Trophoblast cell (in vitro differentiated cells and primary cell): ENCODE results near the gene SLIT1. TPM values are rescaled to one million over a fixed set of nuclear protein-coding genes. Genes with fewer than 3 reads are reported as not detected.

Experiments used
- DNase-seq, 2 donors: peaks; one replicate each; pipeline ENCODE4 v3.0.0-alpha.2; 2016
- H2AFZ ChIP-seq: 2 replicates; pipeline ENCODE4 v1.6.1; 2013; ENCODE audit warnings: low read length, moderate library complexity, mild to moderate bottlenecking; ENCODE audit not compliant: insufficient read depth, poor library complexity
- H2AK5ac ChIP-seq: 2 replicates; pipeline ENCODE4 v1.6.1; 2013; ENCODE audit warnings: mild to moderate bottlenecking, low read length
- H2BK120ac ChIP-seq: 2 replicates; pipeline ENCODE4 v1.6.1; 2013; ENCODE audit warnings: low read length, mild to moderate bottlenecking, moderate library complexity; ENCODE audit not compliant: insufficient read depth, poor library complexity
- H2BK12ac ChIP-seq: 2 replicates; pipeline ENCODE4 v1.6.1; 2013; ENCODE audit warnings: mild to moderate bottlenecking, low read length, moderate library complexity
- H2BK5ac ChIP-seq: 2 replicates; pipeline ENCODE4 v1.6.1; 2013; ENCODE audit warnings: low read length, low read depth, moderate library complexity, mild to moderate bottlenecking; ENCODE audit not compliant: poor library complexity
- H3K14ac ChIP-seq: 2 replicates; pipeline ENCODE4 v1.6.1; 2013; ENCODE audit warnings: mild to moderate bottlenecking, low read length
- H3K18ac ChIP-seq: 2 replicates; pipeline ENCODE4 v1.6.1; 2013; ENCODE audit warnings: mild to moderate bottlenecking, low read length
- H3K23ac ChIP-seq: 2 replicates; pipeline ENCODE4 v1.6.1; 2013; ENCODE audit warnings: low read length
- H3K27ac ChIP-seq: 2 replicates; pipeline ENCODE4 v1.5.1; 2013; ENCODE audit warnings: low read depth, mild to moderate bottlenecking, inconsistent platforms, low read length, moderate library complexity
- H3K27me3 ChIP-seq: 2 replicates; pipeline ENCODE4 v1.6.1; 2013; ENCODE audit warnings: inconsistent platforms, mild to moderate bottlenecking, low read length, moderate library complexity; ENCODE audit not compliant: insufficient read depth
- H3K36me3 ChIP-seq, 2 experiments: 1 replicate in 1 of 2; 2 replicates in 1 of 2; pipeline ENCODE4 v1.6.1; 2013; ENCODE audit warnings: low read length in 2 of 2, mild to moderate bottlenecking in 2 of 2, moderate library complexity in 1 of 2; ENCODE audit not compliant: insufficient read depth in 2 of 2, control insufficient read depth in 1 of 2
- H3K4ac ChIP-seq: 2 replicates; pipeline ENCODE4 v1.6.1; 2013; ENCODE audit warnings: low read depth, mild to moderate bottlenecking, low read length, moderate library complexity
- H3K4me1 ChIP-seq, 2 experiments: 1 replicate in 1 of 2; 2 replicates in 1 of 2; pipeline ENCODE4 v1.6.1; 2013; ENCODE audit warnings: low read length in 2 of 2, mild to moderate bottlenecking in 2 of 2, moderate library complexity in 1 of 2; ENCODE audit not compliant: insufficient read depth in 2 of 2, control insufficient read depth in 1 of 2
- H3K4me2 ChIP-seq: 2 replicates; pipeline ENCODE4 v1.6.1; 2013; ENCODE audit warnings: inconsistent platforms, mild to moderate bottlenecking, low read length, moderate library complexity
- H3K4me3 ChIP-seq: 2 replicates; pipeline ENCODE4 v1.5.1; 2013; ENCODE audit warnings: mild to moderate bottlenecking, low read depth, low read length, inconsistent platforms
- H3K79me1 ChIP-seq: one replicate; pipeline ENCODE4 v1.6.1; 2013; ENCODE audit warnings: low read length
- H3K79me2 ChIP-seq: 2 replicates; pipeline ENCODE4 v1.6.1; 2013; ENCODE audit warnings: low read length, mild to moderate bottlenecking; ENCODE audit not compliant: control insufficient read depth, insufficient read depth, poor library complexity
- H3K9ac ChIP-seq: 2 replicates; pipeline ENCODE4 v1.6.1; 2013; ENCODE audit warnings: mild to moderate bottlenecking, low read length
- H3K9me3 ChIP-seq: 2 replicates; pipeline ENCODE4 v1.6.1; 2013; ENCODE audit warnings: low read depth, mild to moderate bottlenecking, control low read depth, inconsistent platforms, low read length; ENCODE audit not compliant: insufficient read depth
- H4K12ac ChIP-seq: 2 replicates; pipeline ENCODE4 v1.6.1; 2013; ENCODE audit warnings: low read depth, mild to moderate bottlenecking, low read length, moderate library complexity
- H4K8ac ChIP-seq: 2 replicates; pipeline ENCODE4 v1.6.1; 2013; ENCODE audit warnings: low read depth, mild to moderate bottlenecking, low read length, moderate library complexity
- H4K91ac ChIP-seq: one replicate; pipeline ENCODE4 v1.6.1; 2013; ENCODE audit warnings: low read depth, mild to moderate bottlenecking, low read length, moderate library complexity
- WGBS: extraction: QIAGEN DNeasy Blood & Tissue Kit; methylation state at CpG from one replicate; pipeline ENCODE4 v1.1.7; 2013; ENCODE audit warnings: missing lambda C conversion rate; ENCODE audit not compliant: insufficient read length, insufficient coverage; ENCODE audit errors: extremely low coverage; 5-methylcytosine and 5-hydroxymethylcytosine counted together
- polyA plus RNA-seq: library from polyadenylated mRNA; stranded (reverse); fragments of 200-250 nt; gene quantifications from 2 replicates; pipeline ENCODE4 v1.2.3, GENCODE V29; 2013

SLIT1 gene
- polyA plus RNA-seq = 0.16 and 0.21 TPM in 2 replicates

DNA sequence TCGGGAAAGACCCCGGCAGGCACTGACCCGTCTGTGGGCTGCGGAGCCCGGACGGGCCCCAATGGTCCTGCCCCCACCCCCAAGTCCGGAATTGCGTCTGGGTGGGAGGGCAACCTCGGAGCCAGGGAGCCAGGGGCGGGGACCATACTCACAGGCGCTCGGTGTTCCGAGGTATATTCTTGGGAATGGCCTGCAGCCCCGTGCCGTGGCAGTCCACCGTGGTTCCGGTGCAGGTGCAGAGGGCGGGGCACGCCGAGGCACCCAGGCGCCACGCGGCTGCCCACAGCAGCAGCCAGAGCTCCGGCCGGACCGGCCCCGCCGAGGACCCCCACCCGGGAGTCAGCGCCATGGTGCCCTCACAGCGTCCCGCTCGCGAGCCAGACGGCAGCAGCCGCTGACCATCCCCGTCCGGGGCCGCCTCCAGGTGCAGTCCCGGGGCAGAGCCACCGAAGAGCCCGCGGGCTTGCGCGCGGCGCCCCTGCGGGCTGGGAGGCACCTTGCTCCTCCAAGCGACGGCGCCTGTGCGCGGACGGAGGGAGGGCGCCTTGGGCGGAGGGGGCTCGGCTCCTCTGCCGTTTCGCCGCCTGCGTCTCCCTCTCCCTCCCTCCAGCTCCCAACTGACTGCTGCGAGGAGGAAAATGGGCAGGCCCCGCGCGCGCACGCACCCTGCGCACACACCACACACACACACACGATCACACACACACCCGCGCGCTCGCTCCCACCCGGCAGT, at the start of gene SLIT1:
Gene SLIT1, minus strand, starts transcription at position 634 of the 733 bp plus-strand sequence. Its CDS starts 285 bp downstream, at position 349.
- no peak within 1 kb of the TSS for H3K9ac ChIP-seq
- no peak within 1 kb of the TSS for H3K14ac ChIP-seq
- no peak within 1 kb of the TSS for H2BK12ac ChIP-seq
- H3K27ac ChIP-seq = no peak within 1 kb of the TSS
- no peak within 1 kb of the TSS for H2BK120ac ChIP-seq
- H3K4me3 ChIP-seq = peak within 1 kb of the TSS; percentile 37
- no peak within 1 kb of the TSS for H2BK5ac ChIP-seq
- DNase-seq = no peak
- no peak within 1 kb of the TSS for H2AFZ ChIP-seq
- peaks cover 35% of the 10 kb centered on the region for H3K27me3 ChIP-seq
- no peak within 1 kb of the TSS for H3K23ac ChIP-seq
- no peak within 1 kb of the TSS for H4K8ac ChIP-seq
- H2AK5ac ChIP-seq = no peak within 1 kb of the TSS
- peaks cover 3% of the 10 kb centered on the region for H3K9me3 ChIP-seq
- no peaks in the 10 kb centered on the region for H3K36me3 ChIP-seq
- H3K4me2 ChIP-seq = peak within 1 kb of the TSS; percentile 63
- peaks cover 4 to 7% of the 10 kb centered on the region in 2 experiments for H3K4me1 ChIP-seq
- WGBS = no CpG with 5 or more reads among the region's 74 CpGs
- no peak within 1 kb of the TSS for H3K18ac ChIP-seq
- H4K91ac ChIP-seq = no peak within 1 kb of the TSS
- H3K79me2 ChIP-seq = no peaks in the 10 kb centered on the region
- no peaks in the 10 kb centered on the region for H3K79me1 ChIP-seq
- no peak within 1 kb of the TSS for H4K12ac ChIP-seq
- H3K4ac ChIP-seq = no peak within 1 kb of the TSS

DNA sequence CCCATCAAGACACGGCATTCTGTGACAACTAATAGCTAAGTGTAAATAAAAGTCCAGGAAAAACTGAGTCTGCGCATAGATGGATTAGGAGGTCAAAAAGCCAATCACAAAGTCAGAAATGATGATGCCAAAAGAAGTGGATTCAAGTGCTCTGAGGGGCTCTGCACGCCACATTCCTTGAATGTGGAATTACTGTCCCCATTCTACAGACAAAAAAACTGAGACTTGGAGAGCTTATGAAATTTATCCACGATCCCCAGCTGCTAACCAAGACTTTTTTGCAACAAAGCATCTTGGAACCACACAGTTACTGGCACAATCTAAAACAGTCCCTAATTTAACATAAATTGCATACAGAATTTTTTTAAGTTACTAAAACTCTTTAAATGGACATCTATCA, 49.6 kb upstream of the SLIT1 start:
- no peak overlapping the region for H3K18ac ChIP-seq
- H3K14ac ChIP-seq = no peak overlapping the region

DNA sequence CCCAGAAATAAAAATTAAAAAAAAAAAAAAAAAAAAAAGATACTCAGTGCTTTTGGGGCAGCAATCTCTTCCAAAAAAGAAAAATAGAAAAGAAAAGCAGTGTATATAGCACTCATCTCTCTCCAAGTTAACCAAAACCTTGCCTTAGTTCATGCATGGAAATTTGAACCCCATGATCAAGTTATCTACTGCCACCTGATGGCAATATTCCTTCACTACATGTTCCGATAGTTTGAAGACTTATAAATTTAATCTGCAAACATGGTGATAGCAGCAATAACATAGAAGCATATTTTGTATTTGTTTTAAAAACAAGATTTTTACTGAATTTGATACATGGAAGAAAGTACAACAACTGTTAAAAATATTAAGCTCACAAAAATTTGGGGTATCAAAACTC, 48.6 kb upstream of the SLIT1 start:
- DNase-seq = peak in 1 of 2 donors; percentile 60
- WGBS = no CpG with 5 or more reads among the region's 1 CpG
- no peak overlapping the region for H4K91ac ChIP-seq
- H3K9ac ChIP-seq = no peak overlapping the region
- no peaks in the 10 kb centered on the region for H3K36me3 ChIP-seq
- H3K79me1 ChIP-seq = no peaks in the 10 kb centered on the region
- no peak overlapping the region for H2AK5ac ChIP-seq
- H2BK120ac ChIP-seq = no peak overlapping the region
- H2AFZ ChIP-seq = no peak overlapping the region
- no peaks in the 10 kb centered on the region for H3K79me2 ChIP-seq
- H3K4me1 ChIP-seq = no peaks in the 10 kb centered on the region
- no peak overlapping the region for H3K4ac ChIP-seq
- no peak overlapping the region for H4K12ac ChIP-seq
- no peak overlapping the region for H3K14ac ChIP-seq
- H3K4me2 ChIP-seq = no peak overlapping the region
- H4K8ac ChIP-seq = no peak overlapping the region
- H3K27ac ChIP-seq = no peak overlapping the region
- H2BK5ac ChIP-seq = no peak overlapping the region
- no peak overlapping the region for H3K18ac ChIP-seq
- peaks cover 3% of the 10 kb centered on the region for H3K27me3 ChIP-seq
- H3K4me3 ChIP-seq = no peak overlapping the region
- no peak overlapping the region for H3K23ac ChIP-seq
- no peak overlapping the region for H2BK12ac ChIP-seq
- no peaks in the 10 kb centered on the region for H3K9me3 ChIP-seq

More for the DNA sequence above, 49.6 kb upstream of the SLIT1 start:
- Histone ChIP-seq H3K9me3 (no peaks in the 10 kb centered on the region), H2BK12ac (no peak overlapping the region), H2BK5ac (no peak overlapping the region), H4K12ac (no peak overlapping the region), H2AFZ (no peak overlapping the region), H4K8ac (no peak overlapping the region), H3K4me2 (no peak overlapping the region), H4K91ac (no peak overlapping the region), H3K4ac (no peak overlapping the region), H2AK5ac (no peak overlapping the region), H3K4me3 (no peak overlapping the region), H3K9ac (no peak overlapping the region), H3K4me1 (no peaks in the 10 kb centered on the region), H3K79me2 (no peaks in the 10 kb centered on the region), H2BK120ac (no peak overlapping the region), H3K79me1 (no peaks in the 10 kb centered on the region), H3K36me3 (peaks cover 0 to under 1% of the 10 kb centered on the region in 2 experiments), H3K27ac (no peak overlapping the region), H3K23ac (no peak overlapping the region), H3K27me3 (peaks cover 3% of the 10 kb centered on the region)
- no peak for DNase-seq
- WGBS = no CpG with 5 or more reads among the region's 4 CpGs

DNA sequence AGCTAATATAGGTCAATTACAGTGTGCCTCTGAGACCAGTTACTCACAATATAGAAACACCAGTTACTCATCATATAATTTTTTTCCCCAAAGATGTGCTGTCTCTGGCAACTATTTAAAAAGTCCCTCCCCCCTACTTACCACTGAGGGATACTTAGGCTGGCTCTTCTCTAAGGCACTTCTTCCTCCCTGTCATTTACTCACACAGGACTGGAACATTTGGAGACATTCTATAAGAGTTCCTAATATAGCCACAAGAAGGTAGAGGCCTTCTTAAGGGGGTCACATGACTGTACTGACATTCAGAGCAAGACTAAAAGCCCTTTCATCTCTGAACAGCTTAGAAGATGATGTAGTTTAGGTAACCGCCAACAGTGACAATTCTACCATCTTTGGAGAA, 44.4 kb upstream of the SLIT1 start:
- H3K9ac ChIP-seq = no peak overlapping the region
- WGBS = no CpG with 5 or more reads among the region's 1 CpG
- H3K79me1 ChIP-seq = no peaks in the 10 kb centered on the region
- H4K91ac ChIP-seq = no peak overlapping the region
- no peak overlapping the region for H3K27ac ChIP-seq
- peaks cover 3% of the 10 kb centered on the region for H3K27me3 ChIP-seq
- no peak overlapping the region for H2BK12ac ChIP-seq
- H2BK120ac ChIP-seq = no peak overlapping the region
- no peaks in the 10 kb centered on the region for H3K79me2 ChIP-seq
- H3K4me1 ChIP-seq = no peaks in the 10 kb centered on the region
- no peaks in the 10 kb centered on the region for H3K9me3 ChIP-seq
- no peak overlapping the region for H3K23ac ChIP-seq
- H3K4me2 ChIP-seq = no peak overlapping the region
- H4K8ac ChIP-seq = no peak overlapping the region
- no peak overlapping the region for H3K4ac ChIP-seq
- no peaks in the 10 kb centered on the region for H3K36me3 ChIP-seq
- no peak overlapping the region for H3K14ac ChIP-seq
- no peak overlapping the region for H2AK5ac ChIP-seq
- no peak overlapping the region for H2BK5ac ChIP-seq
- no peak for DNase-seq
- no peak overlapping the region for H3K4me3 ChIP-seq
- no peak overlapping the region for H3K18ac ChIP-seq
- H4K12ac ChIP-seq = no peak overlapping the region
- H2AFZ ChIP-seq = no peak overlapping the region
